Common myeloid progenitor, CD34-positive (primary cell): ENCODE measurements around the gene RRAGC.

Experiments used
- CTCF ChIA-PET: fragments of 350-600 bp; sonication (Branson Sonifier 250); formaldehyde crosslinking; loops from one replicate; lab custom pipeline; 2021; ENCODE audit warnings: antibody characterized with exemption; lab: Charles Lee
- POLR2A ChIA-PET: fragments of 350-600 bp; sonication (Branson Sonifier 250); formaldehyde crosslinking; loops from one replicate; lab custom pipeline; 2021; ENCODE audit warnings: antibody characterized with exemption; lab: Charles Lee
- DNase-seq, 3 donors: peaks; one replicate each; pipeline versions ENCODE4 v3.0.0 to v3.0.0-alpha.2; 2013
- H3K27ac ChIP-seq, 2 experiments: 1 replicate in 1 of 2; 2 replicates in 1 of 2; pipeline ENCODE4 v1.7.0; 2013; ENCODE audit warnings: inconsistent platforms in 2 of 2, low read length in 2 of 2, mild to moderate bottlenecking in 2 of 2, low read depth in 1 of 2, moderate library complexity in 1 of 2; ENCODE audit not compliant: severe bottlenecking in 2 of 2, insufficient read depth in 1 of 2, poor library complexity in 1 of 2
- H3K27me3 ChIP-seq, 5 experiments: replicated peaks in 2 of 5; 1 replicate in 3 of 5; 2 replicates in 2 of 5; pipeline versions ENCODE4 v1.6.1 to v1.7.0; 2013; ENCODE audit warnings: low read length in 4 of 5, mild to moderate bottlenecking in 2 of 5, moderate library complexity in 2 of 5, inconsistent platforms in 1 of 5; ENCODE audit not compliant: insufficient read depth in 5 of 5, control insufficient read depth in 4 of 5
- H3K36me3 ChIP-seq, 4 experiments: 1 replicate in 2 of 4; 2 replicates in 2 of 4; pipeline versions ENCODE4 v1.6.1 to v1.7.0; 2013; ENCODE audit warnings: low read length in 3 of 4, control low read depth in 1 of 4, mild to moderate bottlenecking in 1 of 4; ENCODE audit not compliant: control insufficient read depth in 4 of 4, insufficient read depth in 4 of 4
- H3K4me1 ChIP-seq, 4 experiments: 1 replicate in 3 of 4; 2 replicates in 1 of 4; pipeline versions ENCODE4 v1.6.1 to v1.7.1; 2013; ENCODE audit warnings: low read length in 3 of 4, mild to moderate bottlenecking in 3 of 4, control low read depth in 1 of 4, inconsistent platforms in 1 of 4, moderate library complexity in 1 of 4; ENCODE audit not compliant: control insufficient read depth in 4 of 4, insufficient read depth in 4 of 4; ENCODE audit errors: control extremely low read depth in 1 of 4
- H3K4me3 ChIP-seq, 7 experiments: 1 replicate in 4 of 7; 2 replicates in 3 of 7; pipeline versions ENCODE4 v1.5.1 to v1.7.0; 2013; ENCODE audit warnings: mild to moderate bottlenecking in 7 of 7, low read length in 6 of 7, moderate library complexity in 6 of 7, inconsistent platforms in 2 of 7, low read depth in 2 of 7, control low read depth in 1 of 7; ENCODE audit not compliant: insufficient read depth in 4 of 7, control insufficient read depth in 1 of 7; ENCODE audit errors: extremely low read depth in 1 of 7
- H3K9me3 ChIP-seq, 5 experiments: 1 replicate in 4 of 5; 2 replicates in 1 of 5; pipeline versions ENCODE4 v1.6.1 to v1.7.1; 2013; ENCODE audit warnings: low read length in 4 of 5, mild to moderate bottlenecking in 2 of 5, inconsistent platforms in 1 of 5, low read depth in 1 of 5, moderate library complexity in 1 of 5; ENCODE audit not compliant: control insufficient read depth in 4 of 5, insufficient read depth in 2 of 5; ENCODE audit errors: control extremely low read depth in 1 of 5
- WGBS: methylation state at CpG from one replicate; pipeline ENCODE4 v1.1.5; 2013; ENCODE audit not compliant: insufficient coverage; 5-methylcytosine and 5-hydroxymethylcytosine counted together

RRAGC gene

DNA sequence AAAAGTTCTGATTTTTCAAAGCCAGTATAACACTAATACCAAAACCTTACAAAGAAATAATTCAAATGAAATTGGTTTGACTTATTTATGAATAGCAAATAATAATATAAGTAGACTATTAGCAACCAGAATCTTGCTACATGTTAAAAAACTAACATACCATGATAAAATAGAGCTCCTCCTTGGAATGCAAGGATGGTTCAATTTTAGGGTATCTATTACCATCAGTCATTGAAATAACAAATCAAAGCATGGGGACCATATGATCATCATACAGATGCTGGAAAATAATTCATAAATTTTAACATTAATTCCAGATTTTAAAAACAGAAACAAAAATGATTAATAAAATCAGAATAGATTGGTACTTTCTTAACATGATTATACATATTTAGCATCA is 66.3 kb downstream of the RRAGC start:
- Histone ChIP-seq H3K27me3 (peaks cover 3 to 34% (median 10%) of the 10 kb centered on the region in 5 experiments), H3K36me3 (no peaks in the 10 kb centered on the region), H3K4me3 (no peak overlapping the region), H3K4me1 (peaks cover 0 to 4% (median 0%) of the 10 kb centered on the region in 4 experiments), H3K9me3 (peaks cover 0 to 23% (median 13%) of the 10 kb centered on the region in 5 experiments), H3K27ac (no peak overlapping the region)
- DNase-seq = no peak
- CTCF ChIA-PET = no interaction called here
- POLR2A ChIA-PET = no interaction called here

GRCh38 chr1:38791892-38792291 is 67.7 kb downstream of the RRAGC start:
- CTCF ChIA-PET = no interaction called here
- H3K4me3 ChIP-seq = no peak overlapping the region
- no peaks in the 10 kb centered on the region for H3K36me3 ChIP-seq
- DNase-seq = no peak
- H3K27me3 ChIP-seq = peaks cover 2 to 36% (median 13%) of the 10 kb centered on the region in 5 experiments
- H3K27ac ChIP-seq = no peak overlapping the region
- peaks cover 0 to 4% (median 0%) of the 10 kb centered on the region in 4 experiments for H3K4me1 ChIP-seq
- 90% methylated on average over 1 of the region's 1 CpG for WGBS
- POLR2A ChIA-PET = no interaction called here
- H3K9me3 ChIP-seq = peaks cover 0 to 23% (median 13%) of the 10 kb centered on the region in 5 experiments

DNA sequence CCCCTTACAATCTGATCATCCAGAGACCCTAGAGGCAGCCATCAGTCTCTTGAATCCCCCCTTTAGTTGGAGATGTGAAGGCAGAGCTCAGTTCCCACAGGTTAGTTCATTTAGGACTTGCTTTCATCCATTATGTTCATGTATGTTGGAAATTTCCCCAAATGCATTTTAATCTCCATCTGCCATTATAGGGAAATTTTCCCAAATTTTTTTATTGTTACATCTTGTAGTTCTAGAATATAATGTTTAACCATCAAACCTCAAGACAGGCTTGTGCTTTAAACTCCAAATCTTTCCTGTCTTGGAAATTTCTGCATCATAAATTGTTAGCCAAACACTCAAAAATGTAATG is 68.4 kb downstream of the RRAGC start:
- Histone ChIP-seq H3K9me3 (peaks cover 0 to 23% (median 13%) of the 10 kb centered on the region in 5 experiments), H3K27ac (no peak overlapping the region), H3K36me3 (no peaks in the 10 kb centered on the region), H3K27me3 (peaks cover 2 to 40% (median 13%) of the 10 kb centered on the region in 5 experiments), H3K4me1 (peaks cover 0 to 4% (median 0%) of the 10 kb centered on the region in 4 experiments), H3K4me3 (no peak overlapping the region)
- no peak for DNase-seq
- ChIA-PET CTCF (no interaction called here), POLR2A (no interaction called here)

DNA sequence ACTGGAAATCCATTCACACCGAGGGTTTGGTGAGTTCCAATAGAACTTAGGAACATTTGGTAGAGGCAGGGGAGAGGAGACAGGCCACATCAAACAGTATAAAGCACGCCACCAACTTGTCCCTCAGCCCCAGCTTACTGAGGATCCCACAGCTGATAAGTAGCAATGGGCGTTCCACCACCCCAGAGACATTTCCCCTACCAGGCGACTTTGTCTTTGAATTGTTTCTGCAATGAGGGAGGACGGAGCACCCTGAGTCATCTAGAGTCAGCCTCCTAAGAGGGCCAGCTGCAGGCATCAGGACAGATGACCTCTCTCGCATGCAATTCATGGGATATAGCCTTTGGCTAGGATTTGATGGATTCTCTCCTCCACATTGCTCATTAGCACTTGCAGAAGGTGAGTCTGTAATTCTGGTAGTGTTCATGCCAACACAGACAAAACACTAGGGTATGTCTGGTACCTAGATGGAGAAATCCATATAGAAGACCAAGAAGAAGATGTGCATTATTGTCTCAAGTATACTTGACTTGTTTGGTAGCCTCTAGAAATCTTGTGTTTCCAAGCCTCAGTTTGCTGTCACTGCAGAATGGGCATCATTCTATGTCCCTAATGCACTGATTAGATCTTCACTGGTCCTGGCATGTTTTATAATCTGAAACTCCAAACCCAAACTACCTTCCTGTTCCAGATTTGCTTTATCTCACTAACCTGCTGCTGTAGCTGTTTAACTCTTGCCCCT is 69.0 kb downstream of the RRAGC start:
- no peaks in the 10 kb centered on the region for H3K36me3 ChIP-seq
- H3K27ac ChIP-seq = no peak overlapping the region
- 100% methylated on average over 3 of the region's 6 CpGs for WGBS
- peaks cover 0 to 4% (median 0%) of the 10 kb centered on the region in 4 experiments for H3K4me1 ChIP-seq
- DNase-seq = no peak
- POLR2A ChIA-PET = no interaction called here
- H3K9me3 ChIP-seq = peaks cover 0 to 23% (median 13%) of the 10 kb centered on the region in 5 experiments
- peaks cover 0 to 46% (median 14%) of the 10 kb centered on the region in 5 experiments for H3K27me3 ChIP-seq
- no peak overlapping the region for H3K4me3 ChIP-seq
- CTCF ChIA-PET = no interaction called here

DNA sequence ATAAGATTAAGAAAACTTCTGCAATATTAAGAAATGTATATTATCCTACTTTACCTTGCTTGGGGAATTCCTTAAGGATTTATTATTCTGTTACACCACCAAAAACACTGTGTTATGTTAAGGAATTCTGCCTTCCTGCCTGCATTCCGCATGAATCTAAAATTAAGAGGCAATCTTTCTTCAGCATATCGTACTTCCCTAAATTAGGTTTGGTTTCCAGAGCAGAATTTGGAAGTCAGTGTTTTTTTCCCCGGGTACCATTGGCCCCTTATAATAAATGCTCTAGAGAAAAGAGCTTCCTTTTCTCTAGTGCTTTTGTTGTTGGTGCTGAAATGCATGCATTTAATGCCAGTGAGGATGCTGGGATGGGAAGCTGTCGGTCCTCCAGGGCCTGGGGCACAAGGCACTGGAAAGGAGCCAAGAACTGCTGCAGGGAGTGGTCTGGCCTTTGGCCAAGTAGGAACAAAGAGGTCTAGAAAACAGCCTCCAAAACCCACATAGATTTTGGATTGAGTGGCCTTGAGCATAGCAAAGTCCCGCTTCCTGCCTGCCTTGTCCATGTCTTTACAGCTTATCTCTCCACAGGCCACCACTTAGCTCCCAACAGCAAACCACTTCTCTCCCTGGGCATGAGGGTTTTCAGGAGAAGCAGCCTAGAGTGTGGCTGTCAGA is 69.9 kb downstream of the RRAGC start:
- peak in 2 of 3 donors; percentile 28 for DNase-seq
- ChIA-PET POLR2A (no interaction called here), CTCF (no interaction called here)
- peaks cover 0 to 23% (median 13%) of the 10 kb centered on the region in 5 experiments for H3K9me3 ChIP-seq
- 60% methylated on average over 2 of the region's 5 CpGs for WGBS
- H3K4me3 ChIP-seq = no peak overlapping the region
- H3K27me3 ChIP-seq = peaks cover 0 to 55% (median 15%) of the 10 kb centered on the region in 5 experiments
- H3K36me3 ChIP-seq = no peaks in the 10 kb centered on the region
- peaks cover 0 to 4% (median 0%) of the 10 kb centered on the region in 4 experiments for H3K4me1 ChIP-seq
- no peak overlapping the region for H3K27ac ChIP-seq

DNA sequence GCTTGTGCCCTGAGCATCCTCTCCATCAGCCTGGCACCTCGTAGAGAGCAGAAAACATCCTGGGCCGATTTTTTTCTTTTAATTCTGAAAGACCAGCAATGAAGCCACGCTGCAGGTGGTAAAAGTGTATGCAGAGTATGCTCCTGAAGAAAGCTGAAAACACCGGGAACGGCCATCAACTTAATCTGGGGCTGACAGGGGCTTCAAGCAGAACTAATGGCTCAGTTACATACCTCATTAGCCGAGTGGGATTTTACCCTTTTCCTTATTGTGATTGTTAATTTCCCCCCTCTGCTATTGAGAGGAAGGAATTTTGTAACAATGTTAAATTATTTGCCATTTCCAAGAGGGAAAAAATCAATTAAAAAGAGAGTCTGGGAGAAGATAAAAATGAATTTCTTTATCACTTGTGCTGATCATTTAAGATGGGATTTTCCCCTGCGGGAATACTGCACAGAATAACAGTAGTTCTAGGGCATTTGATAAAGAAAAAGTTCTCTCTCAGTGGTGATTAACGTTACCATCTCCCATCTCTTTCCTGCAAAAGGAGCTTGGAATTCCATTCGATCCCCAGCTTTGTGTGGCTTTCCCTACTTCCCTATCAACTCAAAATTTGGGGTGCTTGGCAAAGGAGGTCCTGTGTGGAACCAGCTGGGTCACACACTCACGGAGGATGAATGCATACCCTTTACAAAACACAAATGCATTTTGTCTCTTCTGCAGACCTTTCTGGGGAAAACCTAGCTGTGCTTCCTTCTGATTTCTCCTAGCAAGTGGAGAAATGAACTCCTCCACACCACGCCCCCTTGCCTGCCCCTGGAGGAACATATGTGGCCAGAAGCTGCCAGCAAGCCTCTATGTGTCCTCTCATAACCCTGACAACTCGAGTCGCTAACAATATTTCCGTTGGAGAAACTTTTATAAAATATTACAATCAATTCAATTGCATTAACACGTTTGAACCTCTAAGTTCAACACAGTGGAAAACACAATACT is 70.9 kb downstream of the RRAGC start:
- CTCF ChIA-PET = no interaction called here
- DNase-seq = no peak
- 68% methylated on average over 14 of the region's 15 CpGs for WGBS
- peaks cover 0 to 65% (median 22%) of the 10 kb centered on the region in 5 experiments for H3K27me3 ChIP-seq
- no peak overlapping the region for H3K4me3 ChIP-seq
- POLR2A ChIA-PET = no interaction called here
- H3K9me3 ChIP-seq = peaks cover 0 to 17% (median 9%) of the 10 kb centered on the region in 5 experiments
- peaks cover 0 to 7% (median 0%) of the 10 kb centered on the region in 4 experiments for H3K4me1 ChIP-seq
- no peaks in the 10 kb centered on the region for H3K36me3 ChIP-seq
- no peak overlapping the region for H3K27ac ChIP-seq
